GM12892 (cell line): ENCODE results near the gene SPDYE1.
"Not testable (repeated sequence)": the region's sequence is repeated elsewhere in the genome, so short reads cannot be mapped to it uniquely, and the experiment has no call there.

Source experiments
- POLR2A ChIP-seq: IDR thresholded peaks from 2 replicates; pipeline ENCODE4 v1.6.1; 2011; ENCODE audit warnings: low read depth, low read length, control low read depth
- POLR2AphosphoS5 ChIP-seq: IDR thresholded peaks from 2 replicates; pipeline ENCODE4 v1.6.1; 2011; ENCODE audit warnings: low read depth, low read length, control low read depth

DNA sequence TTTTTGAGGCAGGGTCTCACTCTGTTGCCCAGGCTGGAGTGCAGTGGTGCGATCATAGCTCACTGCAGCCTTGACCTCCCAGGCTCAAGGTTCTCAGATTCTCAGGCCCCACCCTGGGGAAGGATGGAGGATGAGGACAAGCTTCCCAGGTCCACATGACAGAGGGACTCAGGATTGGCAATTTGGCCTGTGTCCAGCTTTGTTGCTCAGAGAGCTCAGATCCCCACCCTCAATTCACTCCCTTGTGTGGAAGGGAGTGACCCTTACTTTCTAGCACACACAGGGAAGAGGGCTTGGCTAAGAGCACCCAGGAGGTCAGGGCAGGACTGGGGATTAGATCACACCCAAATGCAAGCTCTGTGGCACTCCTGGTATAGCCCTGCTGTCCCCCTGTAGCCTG is 6.9 kb upstream of the SPDYE1 start:
- TF ChIP-seq POLR2A, POLR2AphosphoS5: not testable (repeated sequence)
